Measurements from ENCODE around the gene C16orf74. TPM values are rescaled to one million over a fixed set of nuclear protein-coding genes. Genes with fewer than 3 reads are reported as not detected.

The C16orf74 gene
- total RNA-seq, result 1 to 10 TPM in 1 of 7 donors, under 1 TPM in 5, not detected in 1; 0.38 to 1.5 (median 0.60) TPM
- 1 to 10 TPM in 1 of 2 donors, not detected in 1; 1.2 TPM for polyA plus RNA-seq
- long read RNA-seq, donor 1, result 0 reads
- long read RNA-seq, donor 2, transcript C16orf74-201 (4 exons, 906 nt), result major isoform, 5 of 6 reads
- long read RNA-seq, donor 2, partial matches to known transcripts, result 0 of 6 reads
- long read RNA-seq, donor 2, other reads (novel, unspliced or antisense), result 0 of 6 reads
- long read RNA-seq, donor 3, partial matches to known transcripts, result 0 of 2 reads
- long read RNA-seq, donor 3, other reads (novel, unspliced or antisense), result 2 of 2 reads

- no peak within 1 kb of the TSS for H3K27ac ChIP-seq
- TF ChIP-seq POLR2A (IDR thresholded peaks at IDR 0.05), result no peak
- TF ChIP-seq EP300 (IDR thresholded peaks at IDR 0.05), result no peak
- TF ChIP-seq, protein P1, sequence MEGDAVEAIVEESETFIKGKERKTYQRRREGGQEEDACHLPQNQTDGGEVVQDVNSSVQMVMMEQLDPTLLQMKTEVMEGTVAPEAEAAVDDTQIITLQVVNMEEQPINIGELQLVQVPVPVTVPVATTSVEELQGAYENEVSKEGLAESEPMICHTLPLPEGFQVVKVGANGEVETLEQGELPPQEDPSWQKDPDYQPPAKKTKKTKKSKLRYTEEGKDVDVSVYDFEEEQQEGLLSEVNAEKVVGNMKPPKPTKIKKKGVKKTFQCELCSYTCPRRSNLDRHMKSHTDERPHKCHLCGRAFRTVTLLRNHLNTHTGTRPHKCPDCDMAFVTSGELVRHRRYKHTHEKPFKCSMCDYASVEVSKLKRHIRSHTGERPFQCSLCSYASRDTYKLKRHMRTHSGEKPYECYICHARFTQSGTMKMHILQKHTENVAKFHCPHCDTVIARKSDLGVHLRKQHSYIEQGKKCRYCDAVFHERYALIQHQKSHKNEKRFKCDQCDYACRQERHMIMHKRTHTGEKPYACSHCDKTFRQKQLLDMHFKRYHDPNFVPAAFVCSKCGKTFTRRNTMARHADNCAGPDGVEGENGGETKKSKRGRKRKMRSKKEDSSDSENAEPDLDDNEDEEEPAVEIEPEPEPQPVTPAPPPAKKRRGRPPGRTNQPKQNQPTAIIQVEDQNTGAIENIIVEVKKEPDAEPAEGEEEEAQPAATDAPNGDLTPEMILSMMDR (IDR thresholded peaks at IDR 0.05), result no peak
- no peaks in the 10 kb centered on the region for H3K27me3 ChIP-seq
- WGBS, 3 donors, result 4 to 9% (median 5%) methylated on average over 23 to 89 of the region's 96 CpGs
- no peaks in the 10 kb centered on the region for H3K9me3 ChIP-seq
- H3K4me3 ChIP-seq, result peak within 1 kb of the TSS; percentile 37
- H3K4me1 ChIP-seq (ENCODE audit: insufficient read depth), result peaks cover 5% of the 10 kb centered on the region
- no peaks in the 10 kb centered on the region for H3K36me3 ChIP-seq
- intact Hi-C loops (cut with DNase I), result no loop called here
- peak in 4 of 5 donors; percentile 31 to 68 (median 52) for DNase-seq
These were observed at the start of gene C16orf74 for GRCh38 chr16:85750827-85751697. Gene C16orf74 (minus strand): TSS chr16:85751096. CDS start chr16:85735217, 15,879 bp downstream.

GRCh38 chr16:85800321-85800669 lies 49.4 kb upstream of the C16orf74 start:
- TF ChIP-seq, protein P1 (IDR thresholded peaks at IDR 0.05), result no peak
- TF ChIP-seq EP300 (IDR thresholded peaks at IDR 0.05) (no peak), POLR2A (IDR thresholded peaks at IDR 0.05) (no peak)
- Histone ChIP-seq H3K27ac (peak overlapping the region in 1 of 2 donors; percentile 59), H3K4me1 (ENCODE audit: insufficient read depth) (peaks cover 11% of the 10 kb centered on the region), H3K27me3 (no peaks in the 10 kb centered on the region), H3K9me3 (no peaks in the 10 kb centered on the region), H3K36me3 (no peaks in the 10 kb centered on the region), H3K4me3 (peak overlapping the region; percentile 87)
- 5 to 18% (median 8%) methylated on average over 9 of the region's 9 CpGs for WGBS, 3 donors
- DNase-seq, result no peak
- intact Hi-C loops (cut with DNase I), result no loop called here

DNA sequence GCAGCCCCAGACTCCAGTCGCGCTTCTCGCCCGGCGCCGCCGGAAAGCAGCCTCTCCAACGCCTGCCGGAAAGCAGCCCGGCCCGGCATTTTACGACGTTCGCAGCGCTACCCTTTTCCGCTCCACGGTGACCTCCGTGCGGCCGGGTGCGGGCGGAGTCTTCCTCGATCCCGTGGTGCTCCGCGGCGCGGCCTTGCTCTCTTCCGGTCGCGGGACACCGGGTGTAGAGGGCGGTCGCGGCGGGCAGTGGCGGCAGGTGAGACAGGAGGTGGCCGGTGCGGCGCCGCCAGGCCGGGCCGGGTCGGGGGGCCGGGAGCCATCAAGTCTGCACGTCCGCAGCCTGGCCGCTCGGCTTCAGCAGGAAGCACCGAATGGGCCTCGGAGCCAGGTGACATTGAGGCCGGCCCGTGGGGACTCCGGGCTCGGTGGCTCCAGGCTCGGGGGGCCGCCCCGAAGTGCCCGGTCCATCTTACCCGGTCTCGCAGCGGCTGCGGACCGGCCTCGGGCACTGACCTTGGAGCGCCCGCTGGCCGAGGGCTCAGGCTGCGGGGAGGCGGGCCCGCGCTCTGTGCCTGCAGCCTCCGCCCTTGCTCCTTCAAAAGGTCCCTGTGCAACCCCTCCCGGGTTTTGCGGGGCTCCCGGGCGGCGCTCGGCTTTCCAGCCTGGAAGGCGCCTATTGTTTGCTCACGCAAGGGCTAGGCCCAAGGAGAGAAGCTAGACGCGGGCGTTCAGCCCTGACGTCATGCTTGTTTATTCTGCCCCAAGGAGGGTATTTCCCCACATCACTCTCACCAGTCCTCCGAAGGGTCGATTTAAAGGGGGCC lies 48.8 kb upstream of the C16orf74 start, which contains the start of the genes COX4I1 and EMC8:
TSS of gene COX4I1 (plus strand) at position 199 of the 824 bp plus-strand sequence. CDS start 1,511 bp downstream, outside the sequence.
TSS of gene EMC8 (minus strand) at position 48 of the 824 bp plus-strand sequence. CDS start 249 bp downstream, outside the sequence.
- Histone ChIP-seq H3K36me3 (no peaks in the 10 kb centered on the region), H3K4me1 (ENCODE audit: insufficient read depth) (peaks cover 11% of the 10 kb centered on the region), H3K27me3 (no peaks in the 10 kb centered on the region), H3K9me3 (no peaks in the 10 kb centered on the region), H3K4me3 (peak within 1 kb of the TSS; percentile 87), H3K27ac (peak within 1 kb of the TSS; percentile 47 to 59)
- TF ChIP-seq, protein P1 (IDR thresholded peaks at IDR 0.05), result no peak
- peak; percentile 63 for TF ChIP-seq POLR2A (IDR thresholded peaks at IDR 0.05)
- TF ChIP-seq EP300 (IDR thresholded peaks at IDR 0.05), result no peak
- peak; percentile 93 to 97 (median 94) for DNase-seq
- intact Hi-C loops (cut with DNase I), result no loop called here
- 0 to 1% (median 1%) methylated on average over 57 to 87 of the region's 87 CpGs for WGBS, 3 donors

Measured in ovary (tissue), 10 donors.